ENCODE results near the gene MRPL43.

The MRPL43 gene

DNA sequence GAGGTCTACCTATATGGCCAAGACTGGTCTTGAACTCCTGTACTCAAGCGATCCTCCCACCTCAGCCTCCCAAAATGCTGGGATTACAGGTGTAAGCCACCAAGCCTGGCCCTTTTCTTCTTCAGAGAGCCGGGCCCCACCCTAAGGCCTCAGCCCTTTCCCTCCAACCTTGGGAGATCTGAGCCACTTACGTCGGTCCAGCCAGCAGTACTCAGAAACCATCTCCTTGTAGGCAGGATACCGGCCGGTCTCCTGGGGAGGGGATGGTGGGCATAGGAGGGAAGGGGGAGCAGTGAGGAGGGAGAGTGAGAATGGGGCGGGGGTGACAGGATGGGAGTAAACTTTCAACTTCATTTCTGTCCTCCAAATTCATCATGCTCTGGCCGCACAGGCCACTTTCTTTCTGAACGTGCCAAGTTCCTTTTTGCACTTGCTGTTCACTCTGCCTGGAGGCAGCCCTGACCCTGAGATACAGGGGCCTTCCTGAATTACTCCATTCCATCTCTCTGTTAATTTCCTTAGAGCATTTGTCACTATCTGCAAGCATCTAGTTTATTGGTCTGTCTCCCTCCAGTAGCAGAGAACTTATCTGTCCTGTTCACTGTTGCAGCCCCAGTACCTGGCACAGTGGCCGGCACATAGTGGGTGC lies 33.3 kb upstream of the MRPL43 start:
- no peak for DNase-seq (ENCODE audit: low read depth in 2 of 2)

DNA sequence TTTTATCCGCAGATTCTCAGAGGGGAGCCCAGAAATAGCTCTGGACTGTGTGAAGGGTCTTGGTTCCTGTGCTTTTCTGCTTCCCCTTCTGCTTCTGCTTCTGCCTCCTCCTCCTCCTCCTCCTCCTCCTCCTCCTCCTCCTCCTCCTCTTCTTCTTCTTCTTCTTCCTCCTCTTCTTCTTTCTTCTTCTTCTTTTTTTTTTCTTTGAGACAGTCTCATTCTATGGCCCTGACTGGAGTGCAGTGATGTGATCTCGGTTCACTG lies 32.1 kb upstream of the MRPL43 start:
- DNase-seq (ENCODE audit: low read depth in 2 of 2), result no peak

DNA sequence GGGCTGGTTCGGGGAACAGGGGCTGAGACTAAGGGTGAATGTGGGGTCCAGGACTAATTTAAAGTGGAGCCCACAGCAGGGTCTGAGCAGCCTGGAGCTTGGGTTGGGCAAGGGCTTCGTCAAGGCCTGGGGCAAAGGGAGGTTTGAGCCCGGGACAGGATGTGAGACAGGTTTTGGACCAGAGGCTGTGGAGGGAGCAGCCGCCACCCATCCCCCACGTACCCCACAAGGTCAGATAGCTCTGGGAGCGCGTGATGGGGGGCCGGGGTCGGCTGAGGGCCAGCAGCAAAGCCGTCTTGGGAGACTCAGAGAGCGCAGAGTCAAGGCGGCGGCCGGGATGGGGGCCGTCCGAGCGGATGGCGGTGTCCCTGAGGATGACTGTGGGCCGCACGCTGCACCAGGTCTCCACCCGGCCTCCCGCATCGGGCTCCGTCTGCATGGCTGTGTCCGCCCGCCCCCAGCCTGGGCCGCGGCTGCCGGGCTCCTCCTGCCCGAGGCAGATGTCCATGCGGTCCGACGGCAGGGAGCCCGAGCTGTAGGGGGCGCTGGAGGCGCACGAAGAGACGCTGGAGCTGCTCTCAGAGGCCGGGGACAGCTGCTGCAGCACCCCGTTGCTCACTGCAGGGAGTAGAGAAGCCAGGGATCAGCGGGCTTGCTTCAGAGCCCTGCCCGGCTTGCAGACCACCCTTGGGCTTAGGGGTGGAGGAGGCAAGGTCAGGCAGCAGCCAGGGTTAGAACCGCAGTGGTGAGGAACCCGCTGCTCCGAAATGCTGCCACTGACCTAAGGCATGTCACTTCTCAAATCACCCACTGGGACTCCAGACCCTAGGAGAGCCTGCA lies 31.5 kb upstream of the MRPL43 start:
- DNase-seq (ENCODE audit: low read depth in 2 of 2), result peak in 1 of 2 donors; percentile 80

DNA sequence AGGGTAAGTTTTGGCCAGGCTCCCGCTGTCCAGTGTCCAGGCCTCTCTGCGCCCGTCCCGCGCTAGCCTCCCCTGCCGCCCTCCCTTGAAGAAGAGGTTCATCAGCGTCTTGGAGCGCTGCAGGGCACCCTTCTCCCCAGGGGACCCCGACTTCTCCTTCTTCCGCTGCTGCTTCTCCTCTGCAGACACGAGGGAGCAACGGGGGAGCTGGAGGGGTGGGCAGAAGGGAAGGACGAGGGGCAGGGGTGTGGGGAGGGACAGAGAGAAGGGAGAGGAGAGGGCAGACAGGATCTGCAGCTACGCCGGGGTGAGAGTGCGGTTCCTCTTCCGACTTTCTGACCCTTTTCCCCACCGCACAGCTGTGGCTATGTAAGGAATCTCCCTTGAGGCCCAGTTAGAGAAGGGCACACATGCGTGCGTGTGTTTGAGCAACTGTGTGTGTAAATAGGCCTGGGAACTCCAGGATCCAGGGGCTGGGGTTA lies 30.9 kb upstream of the MRPL43 start:
- no peak for DNase-seq (ENCODE audit: low read depth in 2 of 2)

DNA sequence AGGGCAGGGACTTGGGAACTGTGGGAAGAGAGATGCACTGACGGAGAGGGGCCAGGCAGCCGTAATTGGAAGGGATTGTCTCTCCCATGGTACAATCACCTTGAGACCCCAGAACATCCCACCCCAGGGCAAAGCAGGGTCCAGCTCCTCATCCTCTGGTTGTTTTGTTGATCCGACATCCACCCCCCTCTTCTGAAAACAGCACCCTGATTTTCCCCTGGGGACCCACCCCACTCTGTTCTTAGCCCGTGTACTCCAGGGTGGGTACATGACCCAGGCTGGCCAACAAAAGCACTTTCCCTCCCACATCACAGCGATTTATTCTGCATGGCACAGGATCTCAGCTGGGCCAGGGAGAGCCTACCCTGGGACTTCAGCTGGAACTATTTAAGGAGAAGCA lies 29.5 kb upstream of the MRPL43 start:
- no peak for DNase-seq (ENCODE audit: low read depth in 2 of 2)

DNA sequence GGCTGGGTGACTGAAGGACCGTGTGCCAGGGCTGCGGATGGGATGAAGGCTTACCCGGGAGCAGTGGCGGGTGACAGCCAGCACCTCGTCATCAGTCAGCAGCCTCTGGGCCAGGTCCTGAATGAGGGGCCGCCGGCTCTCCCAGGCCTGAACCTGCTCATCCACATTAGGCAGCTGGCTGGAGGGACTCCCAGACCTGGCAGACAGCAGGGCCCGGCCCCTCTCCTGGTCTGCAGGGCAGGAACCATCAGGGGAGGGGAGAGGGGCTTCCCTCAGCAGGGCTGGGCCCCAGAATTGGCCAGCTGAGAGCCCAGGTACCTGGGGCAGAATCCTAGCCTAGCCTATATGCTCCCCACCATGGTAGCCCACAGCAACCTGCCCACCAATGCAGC lies 28.3 kb upstream of the MRPL43 start:
- DNase-seq (ENCODE audit: low read depth in 2 of 2), result no peak

DNA sequence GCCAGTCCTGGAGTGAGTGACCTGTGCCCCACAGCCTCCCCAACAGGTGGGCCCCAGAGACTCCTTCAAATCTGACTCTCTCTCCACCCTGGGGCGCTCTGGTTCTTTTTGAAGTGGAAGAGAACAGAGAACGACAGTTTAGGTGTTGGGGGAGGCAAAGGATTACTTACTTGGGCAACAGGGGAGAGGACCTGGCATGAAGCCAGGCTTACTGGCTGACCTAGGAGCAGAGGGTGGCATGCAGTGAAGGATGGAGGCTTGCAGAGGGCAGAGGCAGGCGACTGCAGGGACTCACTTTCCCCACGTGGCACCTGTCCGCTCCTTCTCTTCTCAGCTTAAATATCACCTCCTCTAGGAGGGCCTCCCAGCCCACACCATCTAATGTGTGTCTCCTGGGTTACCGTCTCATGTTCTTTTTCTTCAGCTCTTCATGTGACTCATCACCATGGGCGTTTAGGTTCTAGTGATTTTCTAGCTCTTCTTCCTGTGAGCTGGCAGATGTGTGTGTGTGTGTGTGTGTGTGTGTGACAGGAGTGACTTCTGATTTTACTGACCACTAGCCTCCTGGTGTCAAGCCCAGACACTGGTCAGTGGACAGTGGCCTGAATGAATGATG lies 27.8 kb upstream of the MRPL43 start:
- DNase-seq (ENCODE audit: low read depth in 2 of 2), result no peak

DNA sequence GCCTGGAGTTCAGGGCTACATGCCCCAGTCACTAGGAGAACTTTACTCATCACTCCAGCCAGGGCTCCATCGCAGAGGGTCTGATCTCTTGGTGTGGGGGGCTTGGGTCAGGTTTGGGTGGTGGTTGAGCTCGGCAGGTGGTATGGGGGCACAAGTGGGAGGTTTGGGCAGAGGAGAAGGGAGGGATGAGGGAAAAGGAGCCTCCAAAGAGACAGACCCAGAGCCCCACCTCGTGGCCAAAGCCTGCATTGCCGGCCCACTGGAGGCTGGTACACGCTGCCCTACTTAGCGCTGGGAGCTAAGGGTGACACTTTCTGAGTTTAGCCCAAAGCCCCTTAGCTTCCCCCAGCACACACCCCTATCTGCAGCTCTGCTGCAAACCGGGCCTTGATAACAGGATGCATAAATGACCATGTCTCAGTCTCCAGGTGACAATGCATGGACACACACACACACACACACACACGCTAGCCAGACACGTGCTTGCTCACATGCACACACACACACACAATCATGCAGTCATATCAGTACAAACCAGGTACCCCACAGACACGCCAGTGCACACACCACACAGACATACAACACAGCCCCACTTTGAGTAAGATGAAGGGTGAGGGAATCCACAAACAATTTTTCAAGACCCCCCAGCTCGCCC lies 27.1 kb upstream of the MRPL43 start:
- DNase-seq (ENCODE audit: low read depth in 2 of 2), result peak; percentile 72 to 79

DNA sequence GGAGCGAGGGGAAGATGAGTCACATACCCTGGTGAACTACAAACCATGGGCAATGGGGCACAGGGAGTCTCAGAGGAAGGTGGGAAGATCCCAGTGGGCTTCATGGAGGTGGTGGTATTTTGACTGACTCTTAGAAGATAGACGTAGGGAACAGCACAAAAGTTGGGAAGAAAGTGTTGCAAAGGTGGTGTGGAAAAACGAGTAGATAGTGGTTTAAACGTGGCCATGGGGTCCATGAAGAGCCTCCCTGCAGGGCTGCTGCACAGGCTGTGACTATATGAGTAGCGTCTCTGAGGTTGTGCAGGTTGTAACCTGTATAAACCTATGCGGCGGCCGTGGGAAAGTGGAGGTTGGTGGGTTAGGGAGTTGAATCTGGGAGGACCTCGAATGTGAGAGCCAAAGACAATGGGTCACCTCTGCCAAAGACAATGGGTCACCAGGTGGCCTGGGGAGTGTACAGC lies 26.1 kb upstream of the MRPL43 start:
- no peak for DNase-seq (ENCODE audit: low read depth in 2 of 2)

DNA sequence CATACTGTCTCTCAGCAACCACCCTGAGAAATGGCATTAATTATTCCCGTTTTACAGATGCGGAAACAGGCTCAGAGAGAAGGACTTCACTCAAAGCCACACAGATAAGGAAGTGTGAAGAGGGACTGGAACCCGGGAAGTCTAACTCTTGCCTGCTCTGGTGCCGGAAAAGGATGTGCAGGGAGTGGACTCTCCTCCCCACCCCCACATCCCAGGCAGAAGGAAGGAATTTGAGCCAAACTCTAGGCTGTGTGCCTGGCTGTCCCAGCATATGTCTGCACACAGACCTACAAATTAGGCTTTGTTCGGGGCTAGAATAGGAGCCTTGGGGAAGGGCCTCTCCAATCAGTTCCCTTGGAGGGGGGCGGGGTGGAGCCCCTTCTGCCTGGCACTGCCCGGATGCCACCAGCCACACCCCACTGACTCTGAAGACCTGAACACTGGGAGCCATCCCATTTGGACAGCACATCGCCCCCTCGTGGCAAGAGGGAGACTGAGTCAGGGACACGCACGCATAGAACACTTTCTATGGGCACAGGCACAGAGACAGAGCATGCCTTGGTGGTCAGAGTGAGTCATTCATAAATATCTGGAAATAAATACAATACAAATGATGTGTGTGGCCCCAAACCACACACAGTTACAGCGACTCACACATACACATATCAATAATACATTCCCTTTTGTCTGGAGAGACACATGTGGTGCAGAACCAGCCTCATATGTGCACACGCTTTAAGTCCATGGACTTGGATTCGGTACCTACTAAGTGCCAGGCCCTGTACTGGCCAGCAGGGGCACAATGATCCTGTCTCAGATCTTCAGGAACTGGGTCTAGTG lies 25.4 kb upstream of the MRPL43 start:
- DNase-seq (ENCODE audit: low read depth in 2 of 2), result peak; percentile 68 to 76

DNA sequence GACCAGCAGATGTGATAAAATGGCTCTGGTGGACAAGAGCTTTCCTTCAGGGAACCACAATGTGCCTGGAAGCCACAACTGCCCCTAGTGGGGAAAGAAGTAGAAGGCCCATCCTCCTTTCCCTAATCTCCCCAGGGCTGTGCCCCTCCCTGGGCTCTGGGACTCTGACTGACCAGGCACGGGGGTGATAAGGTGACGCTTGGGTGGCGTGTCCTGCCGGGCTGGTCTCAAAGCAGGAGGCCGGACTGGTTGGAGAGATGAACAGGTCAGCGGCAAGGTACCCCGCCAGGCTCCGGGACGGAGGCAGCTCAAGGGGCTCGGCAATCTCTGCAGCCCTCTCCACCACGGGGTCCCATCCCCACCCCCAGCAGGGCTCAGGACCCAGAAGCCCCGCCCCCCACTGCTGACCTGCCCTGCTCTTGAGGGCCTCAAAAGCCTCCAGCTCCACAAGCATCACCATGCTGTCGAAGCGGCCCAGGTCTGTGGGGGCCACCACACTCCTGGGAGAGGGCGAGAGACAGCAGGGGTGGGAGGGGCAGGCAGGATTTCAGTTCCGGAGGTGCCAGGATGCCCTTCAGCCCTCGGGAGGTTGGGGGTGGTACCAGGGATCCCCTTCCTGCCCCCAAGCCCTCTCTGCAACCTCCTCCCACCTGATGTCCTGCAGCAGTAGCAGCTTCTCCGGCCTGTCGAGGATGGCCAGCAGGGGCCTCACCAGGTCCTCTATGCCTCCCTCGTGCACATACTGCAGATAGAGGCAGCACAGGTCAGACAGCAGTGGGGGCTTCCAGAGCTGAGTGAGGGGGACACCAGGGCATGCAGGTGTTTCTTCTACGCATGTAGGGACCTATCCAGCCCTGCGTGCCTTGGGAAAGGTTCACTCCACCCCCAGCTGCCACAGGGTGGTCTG lies 24.5 kb upstream of the MRPL43 start:
- no peak for DNase-seq (ENCODE audit: low read depth in 2 of 2)

DNA sequence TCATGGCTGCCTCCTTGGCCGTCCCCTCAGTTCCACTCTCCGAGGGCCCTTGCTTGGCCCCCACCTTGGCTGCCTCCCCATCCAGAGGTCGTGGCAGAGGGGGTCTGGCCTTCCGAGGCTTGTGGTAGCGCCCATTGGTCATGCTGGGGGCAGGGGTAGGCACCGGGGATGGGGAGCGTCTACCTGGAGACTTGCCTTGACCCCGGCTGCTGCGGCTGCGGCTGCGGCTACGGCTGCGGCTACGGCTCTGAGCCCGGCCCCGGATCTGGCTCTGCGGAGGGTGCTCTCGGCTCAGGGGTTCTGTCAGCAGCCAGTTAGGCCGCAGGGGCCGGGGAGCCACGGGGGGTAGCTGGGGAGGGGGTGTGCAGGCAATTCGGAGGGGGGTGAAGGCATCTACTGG lies 23.0 kb upstream of the MRPL43 start:
- no peak for DNase-seq (ENCODE audit: low read depth in 2 of 2)

DNA sequence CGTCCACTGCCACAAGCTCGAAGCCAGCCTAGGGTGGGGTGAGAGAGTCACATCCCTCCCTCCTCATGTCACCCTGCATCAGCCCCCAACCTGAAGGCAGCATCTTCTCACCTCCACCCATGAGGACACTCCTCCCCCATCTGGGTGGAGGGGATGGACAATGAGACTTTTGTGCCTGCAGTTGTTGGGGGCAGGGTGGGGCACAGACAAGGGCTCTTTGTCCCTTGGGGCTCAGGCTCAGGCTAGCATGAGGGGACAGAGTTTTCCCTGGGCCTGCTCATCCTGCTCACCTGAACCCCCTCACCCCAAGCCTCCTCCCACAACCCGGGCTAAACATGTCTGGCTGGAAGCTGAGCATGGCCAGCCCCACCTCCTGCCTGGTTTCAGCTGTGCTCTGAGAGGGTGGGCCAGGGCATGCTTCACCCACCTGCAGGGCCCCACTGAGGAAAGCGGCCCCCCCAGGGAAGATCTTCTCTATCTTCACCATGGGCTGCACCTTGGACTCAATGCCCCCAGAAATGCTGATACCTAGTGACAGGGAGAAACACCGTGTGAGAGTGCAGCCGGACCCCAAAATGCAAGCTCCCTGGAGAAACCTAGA lies 21.6 kb upstream of the MRPL43 start:
- no peak for DNase-seq (ENCODE audit: low read depth in 2 of 2)

DNA sequence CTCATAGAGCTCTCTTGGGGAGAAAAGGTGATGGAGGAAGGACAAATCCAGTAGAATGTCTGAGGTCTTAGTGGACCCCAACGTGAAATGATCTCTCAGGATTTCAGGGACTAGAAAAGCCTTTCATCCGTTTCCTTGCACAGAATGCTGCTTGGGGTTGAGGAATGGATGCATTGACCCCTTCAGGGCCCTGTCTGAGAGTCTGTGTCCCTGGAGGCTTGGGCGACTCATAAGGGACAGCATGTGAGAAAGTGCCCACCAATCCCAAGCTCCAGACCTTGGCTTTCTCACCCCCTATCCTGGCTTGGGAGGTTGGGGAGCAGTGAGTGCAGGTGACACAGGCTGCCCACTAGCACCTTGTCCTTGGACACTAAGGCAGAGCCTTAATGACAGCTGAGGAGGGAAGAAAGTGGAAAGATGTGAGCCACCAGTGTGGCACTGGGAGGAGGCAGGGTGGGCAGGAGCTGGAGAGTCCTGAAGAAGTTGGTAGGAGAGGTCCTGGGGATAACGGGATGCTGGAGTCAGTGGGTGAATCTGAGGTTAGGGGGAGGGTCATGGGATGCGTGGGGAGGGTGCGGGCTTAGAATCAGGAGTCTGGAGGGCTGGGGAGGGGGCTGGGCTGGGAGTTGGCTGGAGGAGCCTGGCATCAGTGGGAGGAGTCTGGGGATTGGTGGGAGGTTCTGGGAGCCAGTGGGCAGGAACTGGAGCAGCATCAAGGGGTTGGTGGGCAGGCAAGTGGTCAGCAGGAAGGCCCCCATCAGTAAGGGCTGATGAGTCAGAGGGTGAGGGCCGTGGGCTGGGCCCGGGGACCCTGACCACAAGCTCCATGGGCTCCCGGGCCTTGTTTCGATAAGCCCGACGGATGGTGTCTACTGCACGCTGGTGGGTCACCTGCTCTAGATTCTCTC lies 20.9 kb upstream of the MRPL43 start:
- no peak for DNase-seq (ENCODE audit: low read depth in 2 of 2)

DNA sequence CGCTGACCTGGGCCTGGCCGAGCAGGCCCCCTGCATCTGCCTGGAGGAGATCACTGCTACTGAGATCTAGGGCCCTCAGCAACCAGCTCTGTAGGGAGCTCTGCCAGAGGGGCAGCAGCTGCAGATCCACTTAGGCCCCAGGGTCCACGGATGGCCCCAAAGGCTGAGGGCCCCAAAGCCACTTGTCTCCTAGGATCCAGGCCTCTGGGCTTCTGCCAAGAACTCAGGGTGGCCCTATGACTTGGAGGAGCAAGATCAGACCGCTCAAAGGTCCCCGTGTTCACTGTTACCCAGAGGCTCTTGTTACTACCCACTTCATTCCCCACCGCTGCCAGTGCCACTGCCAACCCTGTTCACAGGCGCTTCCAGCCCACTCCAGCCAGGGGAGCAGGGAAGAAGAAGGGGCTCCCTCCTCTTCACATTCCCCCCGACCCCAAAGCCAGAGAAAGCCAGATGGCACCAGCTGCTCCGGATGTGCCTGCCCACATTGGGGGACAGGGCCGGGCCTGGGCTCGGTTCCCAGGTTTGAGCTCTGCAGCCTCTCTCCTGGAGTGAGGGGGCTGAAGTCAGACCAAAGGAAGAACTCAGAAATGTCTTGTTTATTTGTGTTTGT lies 19.9 kb upstream of the MRPL43 start:
- no peak for DNase-seq (ENCODE audit: low read depth in 2 of 2)

DNA sequence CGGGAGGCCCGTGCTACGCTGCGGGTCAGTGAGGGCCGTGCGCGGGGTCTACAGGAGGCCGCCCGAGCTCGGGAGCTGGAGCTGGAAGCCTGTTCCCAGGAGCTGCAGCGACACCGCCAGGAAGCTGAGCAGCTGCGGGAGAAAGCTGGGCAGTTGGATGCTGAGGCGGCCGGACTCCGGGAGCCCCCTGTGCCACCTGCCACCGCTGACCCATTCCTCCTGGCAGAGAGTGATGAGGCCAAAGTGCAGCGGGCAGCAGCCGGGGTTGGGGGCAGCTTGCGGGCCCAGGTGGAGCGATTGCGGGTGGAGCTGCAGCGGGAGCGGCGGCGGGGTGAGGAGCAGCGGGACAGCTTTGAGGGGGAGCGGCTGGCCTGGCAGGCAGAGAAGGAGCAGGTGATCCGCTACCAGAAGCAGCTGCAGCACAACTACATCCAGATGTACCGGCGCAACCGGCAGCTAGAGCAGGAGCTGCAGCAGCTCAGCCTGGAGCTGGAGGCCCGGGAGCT lies 19.3 kb upstream of the MRPL43 start:
- DNase-seq (ENCODE audit: low read depth in 2 of 2), result no peak

DNA sequence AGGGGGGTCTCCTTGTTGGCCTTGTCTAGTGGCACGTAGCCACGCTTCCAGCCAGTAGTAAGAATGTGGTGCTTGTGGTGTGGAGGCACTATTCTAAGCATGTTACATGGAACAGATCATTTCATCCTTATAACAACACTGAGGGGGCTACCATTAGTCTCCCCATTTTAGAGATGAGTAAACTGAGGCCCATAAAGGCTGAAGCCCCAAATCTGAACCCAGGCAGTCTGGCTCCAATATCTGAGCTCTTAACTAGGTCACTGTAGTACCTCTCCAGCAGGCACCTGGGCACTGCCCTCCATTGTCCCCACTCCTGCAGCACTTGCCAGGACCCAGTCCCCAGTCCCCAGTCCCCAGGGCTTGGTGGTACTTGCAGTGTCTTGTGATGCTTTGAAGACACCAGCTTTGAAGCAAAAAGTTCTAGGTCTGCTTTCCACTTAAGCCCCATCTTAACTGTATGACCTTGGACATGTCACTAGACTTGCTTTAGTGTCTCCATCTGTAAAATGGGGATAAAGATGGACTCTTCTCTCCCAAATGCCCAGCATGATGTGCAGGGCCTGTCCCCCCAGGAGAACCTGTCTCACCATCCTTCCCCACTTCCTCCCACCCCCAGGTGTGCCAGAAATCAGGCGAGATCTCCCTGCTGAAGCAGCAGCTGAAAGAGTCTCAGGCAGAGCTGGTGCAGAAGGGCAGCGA lies 18.7 kb upstream of the MRPL43 start:
- DNase-seq (ENCODE audit: low read depth in 2 of 2), result no peak

DNA sequence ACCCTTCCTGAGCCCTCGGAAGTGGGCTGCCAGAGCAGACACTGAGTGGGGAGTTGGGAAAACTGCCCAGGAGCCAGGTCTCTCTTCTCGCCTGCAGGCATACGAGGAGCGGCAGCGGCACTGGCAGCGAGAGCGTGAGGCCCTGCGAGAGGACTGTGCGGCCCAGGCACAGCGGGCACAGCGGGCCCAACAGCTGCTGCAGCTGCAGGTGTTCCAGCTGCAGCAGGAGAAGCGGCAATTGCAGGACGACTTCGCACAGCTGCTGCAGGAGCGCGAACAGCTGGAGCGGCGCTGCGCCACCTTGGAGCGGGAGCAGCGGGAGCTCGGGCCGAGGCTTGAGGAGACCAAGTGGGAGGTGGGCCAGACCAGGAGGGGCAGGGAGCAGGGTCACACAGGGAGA lies 18.1 kb upstream of the MRPL43 start:
- no peak for DNase-seq (ENCODE audit: low read depth in 2 of 2)

Measured in activated CD4-positive, alpha-beta T cell treated with anti-CD3 and anti-CD28 coated beads for 24 hours (primary cell).